ENCODE results near the gene GMDS. TPM values are rescaled to one million over a fixed set of nuclear protein-coding genes. Genes with fewer than 3 reads are reported as not detected.
A peak's percentile ranks its signal among the peaks of the same experiment; 100 is the strongest.

The GMDS gene
- total RNA-seq, 1 experiment from 2014 or later = 31.1 TPM

DNA sequence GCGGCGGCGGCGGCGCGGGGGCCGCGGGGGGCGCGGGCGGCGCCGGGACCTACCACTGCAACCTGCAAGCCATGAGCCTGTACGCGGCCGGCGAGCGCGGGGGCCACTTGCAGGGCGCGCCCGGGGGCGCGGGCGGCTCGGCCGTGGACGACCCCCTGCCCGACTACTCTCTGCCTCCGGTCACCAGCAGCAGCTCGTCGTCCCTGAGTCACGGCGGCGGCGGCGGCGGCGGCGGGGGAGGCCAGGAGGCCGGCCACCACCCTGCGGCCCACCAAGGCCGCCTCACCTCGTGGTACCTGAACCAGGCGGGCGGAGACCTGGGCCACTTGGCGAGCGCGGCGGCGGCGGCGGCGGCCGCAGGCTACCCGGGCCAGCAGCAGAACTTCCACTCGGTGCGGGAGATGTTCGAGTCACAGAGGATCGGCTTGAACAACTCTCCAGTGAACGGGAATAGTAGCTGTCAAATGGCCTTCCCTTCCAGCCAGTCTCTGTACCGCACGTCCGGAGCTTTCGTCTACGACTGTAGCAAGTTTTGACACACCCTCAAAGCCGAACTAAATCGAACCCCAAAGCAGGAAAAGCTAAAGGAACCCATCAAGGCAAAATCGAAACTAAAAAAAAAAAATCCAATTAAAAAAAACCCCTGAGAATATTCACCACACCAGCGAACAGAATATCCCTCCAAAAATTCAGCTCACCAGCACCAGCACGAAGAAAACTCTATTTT lies 633.7 kb downstream of the GMDS start:
- Mint-ChIP-seq H3K27ac (ENCODE audit: unreplicated experiment) (peak overlapping the region; percentile 81), H3K4me3 (ENCODE audit: unreplicated experiment) (peak overlapping the region; percentile 86), H3K36me3 (ENCODE audit: insufficient read depth, unreplicated experiment) (peaks cover 15% of the 10 kb centered on the region), H3K27me3 (ENCODE audit: insufficient read depth, unreplicated experiment) (peaks cover 2% of the 10 kb centered on the region), H3K9me3 (ENCODE audit: unreplicated experiment) (no peaks in the 10 kb centered on the region), H3K4me1 (ENCODE audit: low read depth, unreplicated experiment) (no peaks in the 10 kb centered on the region)
- BruUV-seq (replicated peaks) = no TSS peak
- peak; percentile 35 to 57 for DNase-seq
- H3K9me3 ChIP-seq = no peaks in the 10 kb centered on the region
- POLR2A ChIA-PET = interaction anchor here (0.6 to 0.8 kb wide), 5 partner anchors 29 to 257 kb away, joined by 3 to 6 read pairs (median 4); no protein-coding TSS in a partner anchor
- intact Hi-C loops (cut with micrococcal nuclease; ENCODE audit: unreplicated experiment) = loop anchor here (2.0 kb wide), 1 partner anchor 29 kb away; no protein-coding TSS in a partner anchor
- CTCF ChIA-PET = interaction anchor here (0.6 to 1.6 kb wide), 11 partner anchors 14 to 1640 kb away, joined by 3 to 8 read pairs (median 4); no protein-coding TSS in a partner anchor
- H3K4me3 ChIP-seq (ENCODE audit: low read depth, low read length) = peak overlapping the region; percentile 60
- no peaks in the 10 kb centered on the region for H3K36me3 ChIP-seq (ENCODE audit: control insufficient read depth, insufficient read depth, low read length)
- no peaks in the 10 kb centered on the region for H3K27me3 ChIP-seq (replicated peaks; ENCODE audit: control insufficient read depth, insufficient read depth, low read length)
- TF ChIP-seq, protein P1, sequence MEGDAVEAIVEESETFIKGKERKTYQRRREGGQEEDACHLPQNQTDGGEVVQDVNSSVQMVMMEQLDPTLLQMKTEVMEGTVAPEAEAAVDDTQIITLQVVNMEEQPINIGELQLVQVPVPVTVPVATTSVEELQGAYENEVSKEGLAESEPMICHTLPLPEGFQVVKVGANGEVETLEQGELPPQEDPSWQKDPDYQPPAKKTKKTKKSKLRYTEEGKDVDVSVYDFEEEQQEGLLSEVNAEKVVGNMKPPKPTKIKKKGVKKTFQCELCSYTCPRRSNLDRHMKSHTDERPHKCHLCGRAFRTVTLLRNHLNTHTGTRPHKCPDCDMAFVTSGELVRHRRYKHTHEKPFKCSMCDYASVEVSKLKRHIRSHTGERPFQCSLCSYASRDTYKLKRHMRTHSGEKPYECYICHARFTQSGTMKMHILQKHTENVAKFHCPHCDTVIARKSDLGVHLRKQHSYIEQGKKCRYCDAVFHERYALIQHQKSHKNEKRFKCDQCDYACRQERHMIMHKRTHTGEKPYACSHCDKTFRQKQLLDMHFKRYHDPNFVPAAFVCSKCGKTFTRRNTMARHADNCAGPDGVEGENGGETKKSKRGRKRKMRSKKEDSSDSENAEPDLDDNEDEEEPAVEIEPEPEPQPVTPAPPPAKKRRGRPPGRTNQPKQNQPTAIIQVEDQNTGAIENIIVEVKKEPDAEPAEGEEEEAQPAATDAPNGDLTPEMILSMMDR (IDR thresholded peaks at IDR 0.05; ENCODE audit: insufficient read depth in 1 of 2, low read depth in 1 of 2, low read length in 1 of 2, severe bottlenecking in 1 of 2, unreplicated experiment in 1 of 2) = no peak
- peaks cover 7% of the 10 kb centered on the region for H3K4me1 ChIP-seq

DNA sequence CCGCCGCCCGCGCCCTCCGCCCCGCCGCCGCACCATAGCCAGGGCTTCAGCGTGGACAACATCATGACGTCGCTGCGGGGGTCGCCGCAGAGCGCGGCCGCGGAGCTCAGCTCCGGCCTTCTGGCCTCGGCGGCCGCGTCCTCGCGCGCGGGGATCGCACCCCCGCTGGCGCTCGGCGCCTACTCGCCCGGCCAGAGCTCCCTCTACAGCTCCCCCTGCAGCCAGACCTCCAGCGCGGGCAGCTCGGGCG lies 634.2 kb downstream of the GMDS start:
- H3K4me3 ChIP-seq (ENCODE audit: low read depth, low read length) = peak overlapping the region; percentile 60
- H3K27me3 Mint-ChIP-seq (ENCODE audit: insufficient read depth, unreplicated experiment) = peaks cover 2% of the 10 kb centered on the region

More for the DNA sequence above, 634.2 kb downstream of the GMDS start:
- Mint-ChIP-seq H3K36me3 (ENCODE audit: insufficient read depth, unreplicated experiment) (peaks cover 15% of the 10 kb centered on the region), H3K9me3 (ENCODE audit: unreplicated experiment) (no peaks in the 10 kb centered on the region), H3K27ac (ENCODE audit: unreplicated experiment) (no peak overlapping the region), H3K4me3 (ENCODE audit: unreplicated experiment) (peak overlapping the region; percentile 86), H3K4me1 (ENCODE audit: low read depth, unreplicated experiment) (no peaks in the 10 kb centered on the region)
- H3K36me3 ChIP-seq (ENCODE audit: control insufficient read depth, insufficient read depth, low read length) = no peaks in the 10 kb centered on the region
- ChIA-PET CTCF (interaction anchor here (0.6 to 1.6 kb wide), 10 partner anchors 30 to 1640 kb away, joined by 3 to 8 read pairs (median 4); no protein-coding TSS in a partner anchor), POLR2A (interaction anchor here (0.6 to 0.8 kb wide), 4 partner anchors 30 to 258 kb away, joined by 3 to 6 read pairs (median 4); no protein-coding TSS in a partner anchor)
- H3K27me3 ChIP-seq (replicated peaks; ENCODE audit: control insufficient read depth, insufficient read depth, low read length) = no peaks in the 10 kb centered on the region
- H3K9me3 ChIP-seq = no peaks in the 10 kb centered on the region
- TF ChIP-seq, protein P1 (IDR thresholded peaks at IDR 0.05; ENCODE audit: insufficient read depth in 1 of 2, low read depth in 1 of 2, low read length in 1 of 2, severe bottlenecking in 1 of 2, unreplicated experiment in 1 of 2) = peak in 1 of 2 experiments; percentile 20
- H3K4me1 ChIP-seq = peaks cover 7% of the 10 kb centered on the region
- intact Hi-C loops (cut with micrococcal nuclease; ENCODE audit: unreplicated experiment) = no loop called here
- DNase-seq = peak in 1 of 2 experiments; percentile 73
- BruUV-seq (replicated peaks) = no TSS peak

Measured in Caco-2 (cell line).